AML-193 (cell line): ENCODE data around the gene SCCPDH.
"Not testable (repeated sequence)": the region's sequence is repeated elsewhere in the genome, so short reads cannot be mapped to it uniquely, and the experiment has no call there.

Source experiments
- DNase-seq, 2 experiments: peaks; one replicate each; lab custom pipeline; 2025; lab: John Stamatoyannopoulos, UW

Gene SCCPDH

GRCh38 chr1:246708166-246708565 lies 16.0 kb upstream of the SCCPDH start:
- no peak for DNase-seq

GRCh38 chr1:246709196-246709595 lies 15.0 kb upstream of the SCCPDH start:
- no peak for DNase-seq

GRCh38 chr1:246709835-246710234 lies 14.4 kb upstream of the SCCPDH start:
- peak; percentile 59 to 61 for DNase-seq

- no peak for DNase-seq
Measured at GRCh38 chr1:246711548-246712003, 12.6 kb upstream of the SCCPDH start.

- DNase-seq = not testable (repeated sequence)
Measured at GRCh38 chr1:246712428-246712827, 11.8 kb upstream of the SCCPDH start.

- not testable (repeated sequence) for DNase-seq
Measured at GRCh38 chr1:246719361-246719760, 4.8 kb upstream of the SCCPDH start.

- DNase-seq = not testable (repeated sequence)
Measured at GRCh38 chr1:246720814-246721213, 3.4 kb upstream of the SCCPDH start.

GRCh38 chr1:246722720-246723119 lies 1.5 kb upstream of the SCCPDH start:
- DNase-seq = no peak

GRCh38 chr1:246724731-246725095 lies 504 bp downstream of the SCCPDH start:
- DNase-seq = peak; percentile 38 to 59

GRCh38 chr1:246725191-246725590 lies 982 bp downstream of the SCCPDH start:
- no peak for DNase-seq

- DNase-seq = peak; percentile 69 to 75
Measured at GRCh38 chr1:246726255-246726679, 2.1 kb downstream of the SCCPDH start.

- DNase-seq = no peak
Measured at GRCh38 chr1:246726881-246727280, 2.7 kb downstream of the SCCPDH start.

GRCh38 chr1:246727594-246727993 lies 3.4 kb downstream of the SCCPDH start:
- no peak for DNase-seq

- DNase-seq = no peak
Measured at GRCh38 chr1:246728311-246728710, 4.1 kb downstream of the SCCPDH start.

GRCh38 chr1:246729040-246729439 lies 4.8 kb downstream of the SCCPDH start:
- DNase-seq = not testable (repeated sequence)

GRCh38 chr1:246730839-246731238 lies 6.6 kb downstream of the SCCPDH start:
- no peak for DNase-seq

- DNase-seq = not testable (repeated sequence)
Measured at GRCh38 chr1:246731873-246732272, 7.7 kb downstream of the SCCPDH start.

GRCh38 chr1:246733704-246734103 lies 9.5 kb downstream of the SCCPDH start:
- DNase-seq = no peak

GRCh38 chr1:246734866-246735265 lies 10.7 kb downstream of the SCCPDH start:
- DNase-seq = no peak

- no peak for DNase-seq
Measured at GRCh38 chr1:246735735-246736134, 11.5 kb downstream of the SCCPDH start.

GRCh38 chr1:246742396-246742795 lies 18.2 kb downstream of the SCCPDH start:
- no peak for DNase-seq

GRCh38 chr1:246746155-246746554 lies 21.9 kb downstream of the SCCPDH start:
- not testable (repeated sequence) for DNase-seq

GRCh38 chr1:246748006-246748405 lies 23.8 kb downstream of the SCCPDH start:
- no peak for DNase-seq

GRCh38 chr1:246748867-246749266 lies 24.7 kb downstream of the SCCPDH start:
- DNase-seq = no peak

GRCh38 chr1:246750752-246751151 lies 26.5 kb downstream of the SCCPDH start:
- DNase-seq = no peak
